Naive thymus-derived CD4-positive, alpha-beta T cell (primary cell): ENCODE results near the gene FBXO40. TPM values are rescaled to one million over a fixed set of nuclear protein-coding genes. Genes with fewer than 3 reads are reported as not detected.
A peak's percentile ranks its signal among the peaks of the same experiment; 100 is the strongest.

Source experiments
- ATAC-seq: fragments of 150-1000 bp; cut with Tn5 transposase; 2 replicates; pipeline ENCODE4 v1.10.0; 2021; ENCODE audit warnings: mild to moderate bottlenecking, moderate library complexity
- CTCF ChIA-PET: fragments of 350-600 bp; sonication (Branson Sonifier 250); formaldehyde crosslinking; loops from one replicate; lab custom pipeline; 2021; ENCODE audit warnings: antibody characterized with exemption; lab: Charles Lee
- POLR2A ChIA-PET: fragments of 350-600 bp; sonication (Branson Sonifier 250); formaldehyde crosslinking; loops from one replicate; lab custom pipeline; 2021; ENCODE audit warnings: antibody characterized with exemption, inconsistent platforms; lab: Charles Lee
- DNase-seq, 9 donors: peaks; one replicate each; pipeline versions ENCODE4 v3.0.0 to v3.0.0-alpha.2; 2020 to 2022; ENCODE audit warnings: mixed read lengths in 1 of 9
- H3K27ac ChIP-seq: one replicate; pipeline ENCODE4 v1.7.0; 2013; ENCODE audit warnings: mild to moderate bottlenecking, low read depth, low read length, moderate library complexity
- H3K27me3 ChIP-seq, 2 donors: one replicate each; pipeline ENCODE4 v1.7.0; 2013; ENCODE audit warnings: low read length in 2 of 2, mild to moderate bottlenecking in 2 of 2, moderate library complexity in 2 of 2; ENCODE audit not compliant: control insufficient read depth in 2 of 2, insufficient read depth in 2 of 2
- H3K36me3 ChIP-seq, 3 experiments: 1 replicate in 2 of 3; 2 replicates in 1 of 3; pipeline ENCODE4 v1.7.0; 2013; ENCODE audit warnings: low read length in 3 of 3, mild to moderate bottlenecking in 3 of 3, moderate library complexity in 1 of 3; ENCODE audit not compliant: insufficient read depth in 3 of 3, control insufficient read depth in 2 of 3
- H3K4me1 ChIP-seq, 2 donors: one replicate each; pipeline ENCODE4 v1.7.0; 2013; ENCODE audit warnings: low read length in 2 of 2, mild to moderate bottlenecking in 2 of 2, moderate library complexity in 1 of 2; ENCODE audit not compliant: control insufficient read depth in 2 of 2, insufficient read depth in 2 of 2
- H3K4me3 ChIP-seq: 2 replicates; pipeline ENCODE4 v1.7.0; 2013; ENCODE audit warnings: mild to moderate bottlenecking, low read length
- H3K9me3 ChIP-seq, 3 experiments: 1 replicate in 2 of 3; 2 replicates in 1 of 3; pipeline ENCODE4 v1.7.0; 2013; ENCODE audit warnings: low read length in 3 of 3; ENCODE audit not compliant: control insufficient read depth in 2 of 3
- H3K27ac Mint-ChIP-seq, 9 donors: one replicate each; pipeline ENCODE4 v1.8.0; 2020 to 2022; ENCODE audit warnings: mixed read lengths in 9 of 9, mild to moderate bottlenecking in 8 of 9, moderate library complexity in 5 of 9, inconsistent platforms in 2 of 9
- H3K27me3 Mint-ChIP-seq, 5 donors: one replicate each; pipeline ENCODE4 v1.8.0; 2021 to 2022; ENCODE audit warnings: mixed read lengths in 5 of 5, mild to moderate bottlenecking in 1 of 5
- H3K36me3 Mint-ChIP-seq, 5 donors: one replicate each; pipeline ENCODE4 v1.8.0; 2020 to 2022; ENCODE audit warnings: mixed read lengths in 5 of 5, mild to moderate bottlenecking in 3 of 5, inconsistent platforms in 1 of 5
- H3K4me1 Mint-ChIP-seq, 7 donors: one replicate each; pipeline ENCODE4 v1.8.0; 2020 to 2022; ENCODE audit warnings: mixed read lengths in 7 of 7, mild to moderate bottlenecking in 3 of 7, inconsistent platforms in 1 of 7
- H3K4me3 Mint-ChIP-seq, 10 donors: one replicate each; pipeline ENCODE4 v1.8.0; 2020 to 2022; ENCODE audit warnings: mild to moderate bottlenecking in 10 of 10, mixed read lengths in 10 of 10, moderate library complexity in 6 of 10, inconsistent platforms in 2 of 10
- H3K9me3 Mint-ChIP-seq, 11 donors: one replicate each; pipeline ENCODE4 v1.8.0; 2020 to 2022; ENCODE audit warnings: mixed read lengths in 11 of 11, mild to moderate bottlenecking in 4 of 11, inconsistent platforms in 1 of 11, moderate library complexity in 1 of 11
- intact Hi-C, 2 donors: fragments of 100-400 bp; cut with micrococcal nuclease; formaldehyde crosslinking; loops; one replicate each; pipeline ENCODE4 v1.15.1; 2023
- polyA plus RNA-seq, 2 donors: library from polyadenylated mRNA; unstranded; fragments of 300-500 nt; fragmentation: Illumina TruSeq; gene quantifications; one replicate each; pipeline ENCODE4 v1.2.3, GENCODE V29; 2021
- total RNA-seq, 6 experiments: library from RNA in 5 of 6; stranded (reverse) in 5 of 6; gene quantifications; 1 replicate in 5 of 6; 2 replicates in 1 of 6; pipeline ENCODE4 v1.2.3 and lab custom pipeline; 2021 to 2026

The FBXO40 gene
- total and polyA plus RNA-seq, 7 experiments from 2014 or later: 0.12 to 0.17 TPM; not detected in 5

DNA sequence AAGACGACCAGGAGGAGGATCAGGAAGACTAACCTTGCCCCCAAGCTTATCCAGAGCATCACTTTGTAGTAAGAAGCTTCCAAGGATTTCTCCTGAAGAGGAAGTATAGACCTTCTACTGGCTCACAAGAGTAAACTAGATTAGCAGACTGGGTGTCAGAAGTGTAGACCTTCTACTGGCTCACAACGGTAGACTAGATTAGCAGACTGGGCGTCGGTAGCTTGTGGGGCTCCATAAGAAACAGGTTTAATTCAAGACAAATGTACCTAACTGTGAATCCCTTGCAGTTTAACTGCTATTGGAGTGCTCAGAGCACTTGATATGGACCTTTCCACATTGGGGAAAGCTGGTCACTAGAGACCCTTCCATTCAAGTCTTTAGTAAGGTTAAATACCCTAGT, 12.9 kb downstream of the FBXO40 start:
- no peak overlapping the region for H3K27ac Mint-ChIP-seq
- DNase-seq: no peak
- ATAC-seq: no peak
- Histone ChIP-seq H3K4me3 (no peak overlapping the region), H3K9me3 (no peaks in the 10 kb centered on the region), H3K4me1 (no peaks in the 10 kb centered on the region), H3K27ac (no peak overlapping the region), H3K27me3 (no peaks in the 10 kb centered on the region), H3K36me3 (no peaks in the 10 kb centered on the region)
- H3K4me3 Mint-ChIP-seq: no peak overlapping the region
- H3K9me3 Mint-ChIP-seq: peaks cover 0 to 4% (median 0%) of the 10 kb centered on the region in 11 donors
- ChIA-PET POLR2A (no interaction called here), CTCF (no interaction called here)
- no peaks in the 10 kb centered on the region for H3K36me3 Mint-ChIP-seq
- H3K4me1 Mint-ChIP-seq: no peaks in the 10 kb centered on the region
- intact Hi-C loops: no loop called here
- H3K27me3 Mint-ChIP-seq: no peaks in the 10 kb centered on the region

DNA sequence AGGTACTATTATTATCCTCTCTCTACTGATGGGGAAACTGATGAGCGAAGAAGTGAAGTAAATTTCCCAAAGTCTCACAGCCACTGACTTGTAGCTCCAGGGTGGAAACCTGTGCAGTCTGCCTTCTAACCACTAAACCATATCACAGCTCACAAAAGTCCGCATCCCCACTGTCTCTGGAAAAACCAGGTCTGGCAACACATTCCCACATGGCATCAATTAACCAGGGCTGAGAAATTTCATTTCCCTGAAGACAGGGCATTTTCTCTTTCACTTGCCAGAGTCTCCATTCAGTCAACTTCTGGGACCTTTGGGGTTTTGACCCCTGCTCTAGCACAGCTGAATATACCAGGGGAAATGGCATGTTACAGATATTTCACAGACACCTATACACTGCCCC, 26.5 kb downstream of the FBXO40 start:
- CTCF ChIA-PET: no interaction called here
- no peak overlapping the region for H3K27ac ChIP-seq
- no peak overlapping the region for H3K4me3 Mint-ChIP-seq
- H3K36me3 Mint-ChIP-seq: no peaks in the 10 kb centered on the region
- no peaks in the 10 kb centered on the region for H3K27me3 ChIP-seq
- DNase-seq: no peak
- no peak for ATAC-seq
- POLR2A ChIA-PET: no interaction called here
- no peak overlapping the region for H3K27ac Mint-ChIP-seq
- intact Hi-C loops: no loop called here
- H3K4me1 ChIP-seq: no peaks in the 10 kb centered on the region
- no peak overlapping the region for H3K4me3 ChIP-seq
- no peaks in the 10 kb centered on the region for H3K9me3 Mint-ChIP-seq
- H3K36me3 ChIP-seq: no peaks in the 10 kb centered on the region
- no peaks in the 10 kb centered on the region for H3K9me3 ChIP-seq
- peaks cover 0 to 2% (median 0%) of the 10 kb centered on the region in 7 donors for H3K4me1 Mint-ChIP-seq
- H3K27me3 Mint-ChIP-seq: peaks cover 0 to 8% (median 7%) of the 10 kb centered on the region in 5 donors

GRCh38 chr3:121621491-121621890, 28.3 kb downstream of the FBXO40 start:
- ChIA-PET CTCF (no interaction called here), POLR2A (no interaction called here)
- Mint-ChIP-seq H3K4me3 (no peak overlapping the region), H3K4me1 (peaks cover 0 to 2% (median 0%) of the 10 kb centered on the region in 7 donors), H3K9me3 (no peaks in the 10 kb centered on the region), H3K36me3 (no peaks in the 10 kb centered on the region), H3K27ac (no peak overlapping the region), H3K27me3 (peaks cover 0 to 8% (median 7%) of the 10 kb centered on the region in 5 donors)
- Histone ChIP-seq H3K36me3 (no peaks in the 10 kb centered on the region), H3K27ac (no peak overlapping the region), H3K4me1 (no peaks in the 10 kb centered on the region), H3K4me3 (no peak overlapping the region), H3K27me3 (no peaks in the 10 kb centered on the region), H3K9me3 (no peaks in the 10 kb centered on the region)
- DNase-seq (no peak), ATAC-seq (no peak)
- intact Hi-C loops: no loop called here

DNA sequence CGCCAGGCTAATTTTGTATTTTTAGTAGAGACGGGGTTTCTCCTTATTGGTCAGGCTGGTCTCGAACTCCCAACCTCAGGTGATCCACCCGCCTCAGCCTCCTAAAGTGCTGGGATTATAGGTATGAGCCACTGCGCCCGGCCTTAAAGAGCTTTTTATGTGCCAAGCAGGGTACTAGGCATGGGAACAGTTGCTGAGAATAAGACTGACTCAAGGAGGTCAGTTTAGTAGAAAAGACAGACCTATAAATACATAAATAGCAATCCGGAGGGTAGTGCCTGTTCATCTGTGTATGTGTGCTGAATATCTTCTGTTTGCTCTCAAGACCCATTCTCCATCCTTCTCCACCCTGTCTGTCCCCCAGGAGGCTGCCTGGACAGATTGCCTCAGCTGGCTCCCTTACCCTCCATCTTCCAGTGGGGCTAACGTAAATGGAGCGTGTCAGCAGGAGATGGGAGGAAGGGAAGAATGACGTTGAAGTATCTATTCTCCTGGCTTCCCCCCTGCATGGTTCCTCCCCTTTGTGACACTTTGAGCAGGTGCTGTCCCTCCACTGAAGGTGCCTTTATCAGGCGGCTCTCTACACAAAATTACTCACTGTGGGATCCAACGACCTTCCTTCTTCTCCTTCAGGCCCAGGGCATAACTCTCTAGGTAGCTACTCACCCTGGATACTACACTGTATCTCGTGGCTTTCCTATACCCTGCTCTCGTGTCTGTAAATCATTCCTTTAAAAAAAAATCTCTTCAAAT, 31.1 kb downstream of the FBXO40 start:
- H3K27ac Mint-ChIP-seq: peak overlapping the region in 1 of 9 donors; percentile 28
- H3K9me3 Mint-ChIP-seq: no peaks in the 10 kb centered on the region
- H3K4me3 ChIP-seq: no peak overlapping the region
- H3K4me3 Mint-ChIP-seq: no peak overlapping the region
- POLR2A ChIA-PET: no interaction called here
- no peak overlapping the region for H3K27ac ChIP-seq
- DNase-seq (no peak), ATAC-seq (no peak)
- no peaks in the 10 kb centered on the region for H3K36me3 ChIP-seq
- H3K36me3 Mint-ChIP-seq: peaks cover 5 to 13% (median 8%) of the 10 kb centered on the region in 5 donors
- no peaks in the 10 kb centered on the region for H3K27me3 ChIP-seq
- no peaks in the 10 kb centered on the region for H3K4me1 ChIP-seq
- intact Hi-C loops: no loop called here
- peaks cover 0 to 7% (median 2%) of the 10 kb centered on the region in 5 donors for H3K27me3 Mint-ChIP-seq
- CTCF ChIA-PET: no interaction called here
- no peaks in the 10 kb centered on the region for H3K9me3 ChIP-seq
- H3K4me1 Mint-ChIP-seq: peaks cover 0 to 2% (median 0%) of the 10 kb centered on the region in 7 donors

- no peak overlapping the region for H3K4me3 ChIP-seq
- peaks cover 0 to 7% (median 2%) of the 10 kb centered on the region in 5 donors for H3K27me3 Mint-ChIP-seq
- H3K4me1 ChIP-seq: no peaks in the 10 kb centered on the region
- no peak overlapping the region for H3K27ac ChIP-seq
- no peak overlapping the region for H3K4me3 Mint-ChIP-seq
- DNase-seq (no peak), ATAC-seq (no peak)
- H3K36me3 ChIP-seq: peaks cover under 1 to 15% (median 4%) of the 10 kb centered on the region in 3 experiments
- no peaks in the 10 kb centered on the region for H3K27me3 ChIP-seq
- H3K4me1 Mint-ChIP-seq: peaks cover 0 to 7% (median 0%) of the 10 kb centered on the region in 7 donors
- CTCF ChIA-PET: no interaction called here
- peak overlapping the region in 1 of 9 donors; percentile 19 for H3K27ac Mint-ChIP-seq
- no peaks in the 10 kb centered on the region for H3K9me3 Mint-ChIP-seq
- POLR2A ChIA-PET: no interaction called here
- peaks cover 12 to 29% (median 22%) of the 10 kb centered on the region in 5 donors for H3K36me3 Mint-ChIP-seq
- H3K9me3 ChIP-seq: no peaks in the 10 kb centered on the region
- intact Hi-C loops: no loop called here
These were observed 33.3 kb downstream of the FBXO40 start for GRCh38 chr3:121626495-121626894.

- H3K9me3 Mint-ChIP-seq: no peaks in the 10 kb centered on the region
- intact Hi-C loops: no loop called here
- H3K27me3 Mint-ChIP-seq: no peaks in the 10 kb centered on the region
- Histone ChIP-seq H3K4me3 (no peak overlapping the region), H3K9me3 (no peaks in the 10 kb centered on the region), H3K4me1 (no peaks in the 10 kb centered on the region), H3K27me3 (no peaks in the 10 kb centered on the region), H3K27ac (no peak overlapping the region), H3K36me3 (peaks cover 6 to 22% (median 9%) of the 10 kb centered on the region in 3 experiments)
- no peak overlapping the region for H3K4me3 Mint-ChIP-seq
- no peak for ATAC-seq
- CTCF ChIA-PET: no interaction called here
- peaks cover 15 to 36% (median 29%) of the 10 kb centered on the region in 5 donors for H3K36me3 Mint-ChIP-seq
- no peak for DNase-seq
- H3K27ac Mint-ChIP-seq: peak overlapping the region in 1 of 9 donors; percentile 58
- peaks cover 0 to 7% (median 0%) of the 10 kb centered on the region in 7 donors for H3K4me1 Mint-ChIP-seq
- POLR2A ChIA-PET: no interaction called here
These were observed 34.0 kb downstream of the FBXO40 start for GRCh38 chr3:121627211-121627610.

- Mint-ChIP-seq H3K4me1 (peaks cover 0 to 7% (median 0%) of the 10 kb centered on the region in 7 donors), H3K9me3 (no peaks in the 10 kb centered on the region), H3K27me3 (no peaks in the 10 kb centered on the region), H3K27ac (no peak overlapping the region), H3K36me3 (peaks cover 17 to 40% (median 32%) of the 10 kb centered on the region in 5 donors), H3K4me3 (no peak overlapping the region)
- ATAC-seq (no peak), DNase-seq (no peak)
- H3K4me1 ChIP-seq: no peaks in the 10 kb centered on the region
- H3K9me3 ChIP-seq: no peaks in the 10 kb centered on the region
- ChIA-PET CTCF (no interaction called here), POLR2A (no interaction called here)
- H3K27me3 ChIP-seq: no peaks in the 10 kb centered on the region
- H3K36me3 ChIP-seq: peaks cover 8 to 27% (median 9%) of the 10 kb centered on the region in 3 experiments
- H3K4me3 ChIP-seq: no peak overlapping the region
- no peak overlapping the region for H3K27ac ChIP-seq
- intact Hi-C loops: no loop called here
These were observed 34.4 kb downstream of the FBXO40 start for GRCh38 chr3:121627622-121628021.
